K562 (cell line): ENCODE measurements around the gene SCG2. TPM values are rescaled to one million over a fixed set of nuclear protein-coding genes. Genes with fewer than 3 reads are reported as not detected.

Experiments used
- ATAC-seq: fragments of 200-7000 bp; cut with Tn5 transposase; 3 replicates; pipeline ENCODE4 v1.9.1; 2020; ENCODE audit warnings: moderate library complexity
- BruUV-seq: library from RNA; stranded (reverse); fragments of 400-500 nt; replicated peaks from 2 replicates; lab custom pipeline; 2021; lab: Mats Ljungman, UMichigan
- CTCF ChIA-PET: fragments of 300-600 bp; formaldehyde crosslinking; extraction: SDS; loops from one replicate; lab custom pipeline; 2021; ENCODE audit warnings: low intra/inter-chr PET ratio; lab: Yijun Ruan, JAX
- POLR2A ChIA-PET: fragments of 300-600, 350-650 bp; sonication (Branson Sonifier 250); formaldehyde crosslinking; extraction: SDS; loops from one replicate; lab custom pipeline; 2021; ENCODE audit warnings: antibody characterized with exemption, inconsistent platforms; lab: Yijun Ruan, JAX
- DNase-seq, 4 experiments: peaks; one replicate each; pipeline versions ENCODE4 v3.0.0 to v3.0.0-alpha.2; 2011 to 2018; ENCODE audit warnings: low spot score in 3 of 4, mixed read lengths in 3 of 4; ENCODE audit errors: extremely low read depth in 1 of 4
- FAIRE-seq: peaks from 2 replicates; lab custom pipeline; 2011; peaks lifted over from hg19 to GRCh38; lab: Jason Lieb, UNC
- H2AFZ ChIP-seq: 2 replicates; pipeline ENCODE4 v1.6.0; 2011; ENCODE audit warnings: low read depth, low read length, control low read depth, inconsistent platforms
- H3K27ac ChIP-seq: fragments of 200-600 bp; 3 replicates; pipeline ENCODE4 v1.8.0; 2011; ENCODE audit warnings: low read depth, mild to moderate bottlenecking, control low read depth, inconsistent platforms, low read length, moderate library complexity, mixed read lengths; ENCODE audit errors: extremely low read depth
- H3K27me3 ChIP-seq, 2 experiments: fragments of 300-600 bp in 1 of 2; 2 replicates in 1 of 2; 3 replicates in 1 of 2; pipeline versions ENCODE4 v1.6.0 to v1.8.0; 2011; ENCODE audit warnings: inconsistent platforms in 2 of 2, low read length in 2 of 2, mild to moderate bottlenecking in 1 of 2, mixed read lengths in 1 of 2, moderate library complexity in 1 of 2; ENCODE audit not compliant: control insufficient read depth in 2 of 2, insufficient read depth in 2 of 2
- H3K36me3 ChIP-seq: fragments of 300-600 bp; 3 replicates; pipeline ENCODE4 v1.8.0; 2011; ENCODE audit warnings: mild to moderate bottlenecking, low read length, inconsistent platforms; ENCODE audit not compliant: control insufficient read depth, insufficient read depth
- H3K4me1 ChIP-seq, 2 experiments: fragments of 200-600 bp in 1 of 2; replicated peaks in 1 of 2; 2 replicates in 1 of 2; 3 replicates in 1 of 2; pipeline versions ENCODE4 v1.5.1 to v1.8.0; 2011; ENCODE audit warnings: inconsistent platforms in 2 of 2, low read length in 2 of 2, mild to moderate bottlenecking in 1 of 2, mixed read lengths in 1 of 2, moderate library complexity in 1 of 2; ENCODE audit not compliant: control insufficient read depth in 2 of 2, insufficient read depth in 2 of 2
- H3K4me2 ChIP-seq: 2 replicates; pipeline ENCODE4 v1.6.1; 2011; ENCODE audit warnings: low read length, control low read depth, inconsistent platforms, mixed read lengths; ENCODE audit not compliant: insufficient read depth
- H3K4me3 ChIP-seq: fragments of 200-600 bp; sonication (generic), shearing (Covaris generic); 2 replicates; pipeline ENCODE4 v1.5.1; 2016; ENCODE audit warnings: control low read depth, inconsistent platforms
- H3K79me2 ChIP-seq: fragments of 200-600 bp; 3 replicates; pipeline ENCODE4 v1.8.0; 2011; ENCODE audit warnings: low read length, inconsistent platforms; ENCODE audit not compliant: control insufficient read depth, insufficient read depth
- H3K9ac ChIP-seq, 2 experiments: 2 replicates each; pipeline versions ENCODE4 v1.6.0 to v1.6.1; 2011; ENCODE audit warnings: low read depth in 2 of 2, low read length in 2 of 2, control low read depth in 1 of 2, inconsistent platforms in 1 of 2, mild to moderate bottlenecking in 1 of 2, mixed read lengths in 1 of 2; ENCODE audit not compliant: insufficient read depth in 1 of 2
- H3K9me1 ChIP-seq: one replicate; pipeline ENCODE4 v1.6.0; 2011; ENCODE audit warnings: inconsistent platforms, mild to moderate bottlenecking, low read length, moderate library complexity; ENCODE audit not compliant: control insufficient read depth, insufficient read depth
- H3K9me3 ChIP-seq: replicated peaks from 2 replicates; pipeline ENCODE4 v1.5.1; 2011; ENCODE audit warnings: low read depth, low read length, inconsistent platforms; ENCODE audit not compliant: control insufficient read depth, insufficient read depth
- H4K20me1 ChIP-seq: replicated peaks from 2 replicates; pipeline ENCODE4 v1.6.1; 2011; ENCODE audit warnings: low read length, inconsistent platforms, mixed read lengths; ENCODE audit not compliant: control insufficient read depth, insufficient read depth
- COPS2 ChIP-seq: fragments of 450-650 bp; conservative IDR thresholded peaks from 2 replicates; pipeline ENCODE4 v1.6.1; 2016; ENCODE audit warnings: mild to moderate bottlenecking, moderate library complexity
- DMBX1 ChIP-seq: fragments of 250-450 bp; sonication (Bioruptor Pico); IDR thresholded peaks from 2 replicates; pipeline ENCODE4 v1.8.0; 2022; ENCODE audit warnings: inconsistent platforms, mild to moderate bottlenecking, moderate library complexity, borderline replicate concordance
- ETV6 ChIP-seq, 3 experiments: fragments of 150-350 bp in 1 of 3; sonication (generic) in 1 of 3; formaldehyde crosslinking in 1 of 3; IDR thresholded peaks; 2 replicates each; pipeline versions ENCODE4 v1.6.1 to v1.8.0; 2014 to 2022; ENCODE audit warnings: borderline replicate concordance in 2 of 3, low read depth in 2 of 3, antibody characterized with exemption in 1 of 3, low read length in 1 of 3, mild to moderate bottlenecking in 1 of 3, missing genetic modification reagents in 1 of 3
- KDM4B ChIP-seq, 2 experiments: fragments of 450-650 bp in 1 of 2; sonication (generic) in 1 of 2; IDR thresholded peaks; 2 replicates each; pipeline ENCODE4 v1.6.1; 2016 to 2017; ENCODE audit warnings: borderline replicate concordance in 2 of 2, antibody characterized with exemption in 1 of 2, low read depth in 1 of 2, mild to moderate bottlenecking in 1 of 2
- NCOA1 ChIP-seq: fragments of 450-650 bp; IDR thresholded peaks from 2 replicates; pipeline ENCODE4 v1.6.1; 2016; ENCODE audit warnings: low read depth
- NR2F6 ChIP-seq: fragments of 450-650 bp; formaldehyde crosslinking; IDR thresholded peaks from 2 replicates; pipeline ENCODE4 v1.4.0; 2020; ENCODE audit warnings: mild to moderate bottlenecking
- PTBP1 ChIP-seq: fragments of 200-400 bp; formaldehyde crosslinking; IDR thresholded peaks from 2 replicates; pipeline ENCODE4 v1.6.1; 2017; ENCODE audit warnings: low read depth, low read length
- RBM15 ChIP-seq: fragments of 200-400 bp; formaldehyde crosslinking; IDR thresholded peaks from 2 replicates; pipeline ENCODE4 v1.6.1; 2018; ENCODE audit warnings: mild to moderate bottlenecking, low read length, moderate library complexity; ENCODE audit not compliant: insufficient read depth
- SP2 ChIP-seq: IDR thresholded peaks from 2 replicates; pipeline ENCODE4 v1.6.1; 2011; ENCODE audit warnings: mild to moderate bottlenecking, low read depth, low read length, moderate library complexity; ENCODE audit not compliant: poor library complexity, severe bottlenecking; ENCODE audit errors: extremely low read depth
- TGIF2 ChIP-seq: sonication (generic); formaldehyde crosslinking; IDR thresholded peaks from 2 replicates; pipeline ENCODE4 v1.8.1; 2022; ENCODE audit warnings: mild to moderate bottlenecking, missing genetic modification reagents, moderate library complexity
- U2AF2 ChIP-seq: fragments of 200-400 bp; formaldehyde crosslinking; optimal IDR thresholded peaks from 2 replicates; pipeline ENCODE3; 2017; ENCODE audit warnings: low read depth, mild to moderate bottlenecking, low read length
- ZC3H4 ChIP-seq: sonication (generic); formaldehyde crosslinking; IDR thresholded peaks from 2 replicates; pipeline ENCODE4 v1.9.0; 2021; ENCODE audit warnings: missing genetic modification reagents, borderline replicate concordance
- ZNF12 ChIP-seq: sonication (generic); formaldehyde crosslinking; IDR thresholded peaks from 2 replicates; pipeline ENCODE4 v1.4.0; 2020; ENCODE audit warnings: mild to moderate bottlenecking, missing genetic modification reagents
- ZNF217 ChIP-seq: sonication (generic); formaldehyde crosslinking; IDR thresholded peaks from 2 replicates; pipeline ENCODE4 v1.8.0; 2022; ENCODE audit warnings: mild to moderate bottlenecking, missing genetic modification reagents
- ZNF232 ChIP-seq: sonication (generic); formaldehyde crosslinking; IDR thresholded peaks from 2 replicates; pipeline ENCODE4 v1.8.0; 2022; ENCODE audit warnings: mild to moderate bottlenecking, missing genetic modification reagents
- ZNF274 ChIP-seq: IDR thresholded peaks from 2 replicates; pipeline ENCODE4 v1.6.1; 2011; ENCODE audit warnings: low read depth, mild to moderate bottlenecking, low read length, moderate library complexity, borderline replicate concordance
- ZNF384 ChIP-seq: IDR thresholded peaks from 2 replicates; pipeline ENCODE4 v1.6.1; 2012; ENCODE audit warnings: low read depth, low read length, improper control_type of control experiment
- ZNF639 ChIP-seq, 2 experiments: fragments of 200-800 bp in 1 of 2; sonication (Bioruptor generic) in 1 of 2; sonication (generic) in 1 of 2; formaldehyde crosslinking in 1 of 2; IDR thresholded peaks in 1 of 2; conservative IDR thresholded peaks in 1 of 2; 2 replicates each; pipeline versions ENCODE4 v1.5.0 to v1.6.1; 2016 to 2020; ENCODE audit warnings: missing compliant biosample characterization in 1 of 2, missing genetic modification characterization in 1 of 2, missing genetic modification reagents in 1 of 2
- WGBS: fragments of 100-300 bp; shearing (Covaris generic); methylation state at CpG from one replicate; pipeline ENCODE4 v1.1.6; 2016; ENCODE audit warnings: low coverage, mixed read lengths; ENCODE audit not compliant: insufficient coverage; ENCODE audit errors: missing lambda C conversion rate; 5-methylcytosine and 5-hydroxymethylcytosine counted together
- in situ Hi-C: fragments of 300-500 bp; cut with MboI; formaldehyde crosslinking; loops from 4 replicates; pipeline ENCODE4 v1.15.0; 2018; ENCODE audit warnings: inconsistent platforms, mixed read lengths
- intact Hi-C: fragments of 100-400 bp; cut with micrococcal nuclease; formaldehyde crosslinking; loops from 2 replicates; pipeline ENCODE4 v1.14.2; 2022
- polyA plus RNA-seq, 8 experiments: library from polyadenylated mRNA; depleted of rRNA in 4 of 8; stranded (reverse) in 5 of 8; unstranded in 3 of 8; fragments of >200 nt; fragmentation: Nextera tagmentation in 2 of 8; fragmentation: Illumina TruSeq in 1 of 8; extraction: Ambion mirVana in 2 of 8; extraction: Trizol in 1 of 8; gene quantifications; 2 replicates each; pipeline versions ENCODE4 v1.2.1 to v1.2.3, GENCODE V29; 2011 to 2014; ENCODE audit warnings: inconsistent platforms in 1 of 8, missing spikeins in 1 of 8
- total RNA-seq, 7 experiments: library from RNA; depleted of rRNA in 6 of 7; stranded (reverse); fragments of >200 nt in 6 of 7; fragmentation: Illumina TruSeq in 2 of 7; extraction: Trizol in 2 of 7; gene quantifications; 2 replicates each; pipeline versions ENCODE4 v1.2.1 to v1.2.3, GENCODE V29; 2011 to 2021; ENCODE audit warnings: low replicate concordance in 1 of 7

Gene SCG2
- total and polyA plus RNA-seq, 9 of the 15 experiments (the other 6 are each of a cell fraction or from before 2014, with no cell fraction given): 0.07 to 1.6 (median 1.1) TPM

- Histone ChIP-seq H3K4me3 (no peak overlapping the region), H3K9ac (no peak overlapping the region), H3K9me1 (no peaks in the 10 kb centered on the region), H3K79me2 (no peaks in the 10 kb centered on the region), H3K9me3 (no peaks in the 10 kb centered on the region), H3K27ac (no peak overlapping the region), H3K4me1 (no peaks in the 10 kb centered on the region), H4K20me1 (no peaks in the 10 kb centered on the region), H2AFZ (no peak overlapping the region), H3K27me3 (no peaks in the 10 kb centered on the region; a peak in 1 of 5 replicates), H3K36me3 (no peaks in the 10 kb centered on the region), H3K4me2 (no peak overlapping the region)
- FAIRE-seq (no peak), DNase-seq (no peak), ATAC-seq (no peak)
- no TSS peak for BruUV-seq
- ChIA-PET CTCF (no interaction called here), POLR2A (no interaction called here)
- WGBS: 0% methylated on average over 1 of the region's 1 CpG
- TF ChIP-seq ZNF217 (CRISPR knock-in tag): no peak
- TF ChIP-seq U2AF2: no peak
- no peak for TF ChIP-seq ZNF232 (CRISPR knock-in tag)
- no peak for TF ChIP-seq PTBP1
- no peak for TF ChIP-seq NCOA1
- TF ChIP-seq ZNF274: no peak
- no peak for TF ChIP-seq ZNF384
- no peak for TF ChIP-seq ZNF12 (CRISPR knock-in tag)
- no peak for TF ChIP-seq RBM15
- TF ChIP-seq NR2F6: no peak
- no peak for TF ChIP-seq SP2
- TF ChIP-seq KDM4B (IDR thresholded peaks at IDR 0.05; ENCODE audit: borderline replicate concordance in 2 of 2, low read depth in 1 of 2): no peak
- no peak for TF ChIP-seq TGIF2 (CRISPR knock-in tag)
- no peak for TF ChIP-seq ZC3H4 (CRISPR knock-in tag)
- no peak for TF ChIP-seq ZNF639 (CRISPR knock-in tag; conservative IDR thresholded peaks at IDR 0.05 in 1 of 2, IDR thresholded peaks at IDR 0.05 in 1 of 2)
- TF ChIP-seq DMBX1 (CRISPR knock-in tag): no peak
- no peak for TF ChIP-seq COPS2
- no peak for TF ChIP-seq ETV6 (IDR thresholded peaks at IDR 0.05; ENCODE audit: borderline replicate concordance in 1 of 2, low read depth in 2 of 2, low read length in 1 of 2)
- TF ChIP-seq ETV6 (CRISPR knock-in tag; IDR thresholded peaks at IDR 0.05; ENCODE audit: borderline replicate concordance): no peak
- in situ Hi-C loops: no loop called here
- intact Hi-C loops: no loop called here
Measured at GRCh38 chr2:223606946-223607345, 4.8 kb upstream of the SCG2 start.
